ENCODE measurements around the gene SIDT2.
A peak's percentile ranks its signal among the peaks of the same experiment; 100 is the strongest.

The SIDT2 gene

DNA sequence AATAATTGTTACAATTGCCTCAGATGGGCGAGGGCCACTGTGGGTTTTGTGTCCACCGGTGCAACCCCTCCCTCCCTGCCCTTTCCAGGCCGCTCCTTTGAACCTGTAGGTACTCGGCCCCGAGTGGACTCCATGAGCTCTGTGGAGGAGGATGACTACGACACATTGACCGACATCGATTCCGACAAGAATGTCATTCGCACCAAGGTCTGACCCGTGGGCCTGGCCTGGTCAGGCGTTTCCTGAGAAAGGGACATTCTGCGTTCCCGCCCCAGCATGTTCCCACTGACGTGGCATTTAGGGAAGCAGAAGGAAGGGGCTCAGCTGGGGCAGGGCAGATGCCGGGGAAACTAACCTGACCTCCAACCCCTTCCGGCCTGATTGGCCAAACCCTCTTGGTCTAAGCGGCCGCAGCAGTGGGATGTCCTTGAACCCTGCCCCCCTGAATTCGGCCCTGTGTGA is 10.1 kb downstream of the SIDT2 start:
- no peak for DNase-seq (ENCODE audit: low read depth, low spot score)

DNA sequence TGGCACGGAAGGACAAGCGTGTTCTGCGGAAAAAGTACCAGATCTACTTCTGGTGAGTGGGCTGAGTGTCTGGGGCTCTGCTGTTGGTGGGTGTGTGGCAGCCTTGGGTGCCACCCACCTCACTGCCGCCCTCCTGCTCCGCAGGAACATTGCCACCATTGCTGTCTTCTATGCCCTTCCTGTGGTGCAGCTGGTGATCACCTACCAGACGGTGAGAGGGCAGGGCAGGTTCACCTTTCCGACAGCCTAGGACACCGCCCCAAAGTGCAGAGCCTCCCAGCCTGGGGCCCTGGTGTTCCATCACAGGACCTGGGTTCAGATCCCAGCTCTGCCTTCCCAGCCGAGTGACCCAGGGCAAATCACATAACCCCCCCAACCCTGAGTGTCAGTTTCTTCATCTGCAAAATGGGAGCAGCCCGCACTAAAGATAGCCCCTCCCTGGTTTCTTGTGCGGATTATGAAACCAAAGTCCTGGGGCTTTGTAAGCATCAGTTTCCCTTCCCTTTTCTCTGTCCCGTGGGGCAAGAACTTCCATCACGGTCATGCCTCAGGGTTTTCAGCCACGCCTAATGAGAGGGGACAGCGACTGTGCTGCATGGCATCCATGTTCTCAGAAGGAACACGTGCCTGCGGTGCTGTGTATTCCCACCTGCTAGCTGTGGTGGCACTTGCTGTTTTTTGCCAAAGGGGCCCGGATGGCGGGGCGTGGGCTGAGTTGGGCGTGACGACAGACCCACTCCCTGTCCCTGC is 10.8 kb downstream of the SIDT2 start:
- no peak for DNase-seq (ENCODE audit: low read depth, low spot score)

GRCh38 chr11:117189941-117190544 is 11.5 kb downstream of the SIDT2 start:
- no peak for DNase-seq (ENCODE audit: low read depth, low spot score)

DNA sequence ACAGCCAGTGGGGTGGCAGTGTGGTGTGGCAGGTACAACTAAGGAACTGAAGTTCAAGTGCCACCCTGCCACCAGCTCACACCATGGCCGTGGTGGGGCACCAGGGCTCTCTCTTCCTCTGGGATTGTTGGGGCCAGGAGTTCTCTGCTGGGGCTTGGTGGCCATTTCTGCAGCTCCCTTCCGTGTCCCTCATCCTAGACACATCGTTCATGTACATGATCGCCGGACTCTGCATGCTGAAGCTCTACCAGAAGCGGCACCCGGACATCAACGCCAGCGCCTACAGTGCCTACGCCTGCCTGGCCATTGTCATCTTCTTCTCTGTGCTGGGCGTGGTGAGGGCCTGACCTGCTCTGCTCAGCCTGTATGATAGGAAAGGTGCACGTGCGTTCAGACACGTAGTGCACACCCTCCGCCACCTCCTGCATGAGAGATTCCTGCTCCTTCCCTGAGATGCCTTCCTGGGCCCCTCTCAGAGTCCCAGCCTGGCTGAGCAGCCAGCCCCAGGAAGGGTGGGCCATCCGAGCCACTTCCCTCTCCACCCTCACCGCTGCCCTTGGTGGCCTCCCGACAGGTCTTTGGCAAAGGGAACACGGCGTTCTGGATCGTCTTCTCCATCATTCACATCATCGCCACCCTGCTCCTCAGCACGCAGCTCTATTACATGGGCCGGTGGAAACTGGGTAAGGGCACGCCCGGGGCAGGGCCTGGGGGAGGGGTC is 13.3 kb downstream of the SIDT2 start:
- no peak for DNase-seq (ENCODE audit: low read depth, low spot score)

GRCh38 chr11:117192401-117192875 is 13.9 kb downstream of the SIDT2 start:
- DNase-seq (ENCODE audit: low read depth, low spot score), result no peak

- no peak for DNase-seq (ENCODE audit: low read depth, low spot score)
Measured at GRCh38 chr11:117193130-117194020, 14.8 kb downstream of the SIDT2 start.

DNA sequence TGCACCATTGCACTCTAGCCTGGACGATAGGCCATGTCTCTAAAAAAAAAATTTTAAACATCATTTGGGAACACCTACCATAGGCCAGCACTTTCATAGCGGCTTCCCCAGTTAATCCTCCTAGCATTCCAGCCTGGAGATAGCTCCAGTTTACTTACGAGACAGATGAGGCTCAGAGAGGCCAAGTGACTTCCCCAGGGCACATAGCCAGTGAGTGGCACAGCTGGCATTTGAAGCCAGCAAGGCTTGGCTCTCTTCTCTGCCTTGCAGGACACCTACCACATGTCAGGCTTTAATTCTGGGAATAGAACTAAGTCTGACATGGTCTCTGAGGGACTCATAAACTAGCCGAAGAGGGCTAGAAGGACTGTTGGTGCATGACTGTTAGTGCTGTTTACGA is 15.7 kb downstream of the SIDT2 start:
- no peak for DNase-seq (ENCODE audit: low read depth, low spot score)

DNA sequence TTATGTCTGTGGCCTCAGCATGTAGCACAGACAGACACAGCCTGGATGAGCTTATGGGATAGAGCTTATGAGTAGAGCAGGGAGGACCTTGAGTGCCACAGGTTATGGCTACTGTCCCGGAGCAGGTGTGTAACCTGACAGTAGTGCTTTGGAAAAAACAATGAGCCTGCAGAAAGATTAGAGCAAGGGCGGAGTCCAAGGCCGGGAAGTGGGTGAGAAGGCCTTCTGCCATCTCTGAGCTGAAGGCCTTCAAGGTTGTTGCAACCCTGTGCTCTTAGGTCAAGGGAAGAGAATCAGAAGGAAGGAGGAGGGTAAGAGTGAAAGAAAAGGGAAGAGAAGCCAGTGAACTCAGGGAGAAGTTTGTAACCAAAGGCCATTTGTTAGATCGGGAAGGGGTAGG is 16.7 kb downstream of the SIDT2 start:
- DNase-seq (ENCODE audit: low read depth, low spot score), result no peak

DNA sequence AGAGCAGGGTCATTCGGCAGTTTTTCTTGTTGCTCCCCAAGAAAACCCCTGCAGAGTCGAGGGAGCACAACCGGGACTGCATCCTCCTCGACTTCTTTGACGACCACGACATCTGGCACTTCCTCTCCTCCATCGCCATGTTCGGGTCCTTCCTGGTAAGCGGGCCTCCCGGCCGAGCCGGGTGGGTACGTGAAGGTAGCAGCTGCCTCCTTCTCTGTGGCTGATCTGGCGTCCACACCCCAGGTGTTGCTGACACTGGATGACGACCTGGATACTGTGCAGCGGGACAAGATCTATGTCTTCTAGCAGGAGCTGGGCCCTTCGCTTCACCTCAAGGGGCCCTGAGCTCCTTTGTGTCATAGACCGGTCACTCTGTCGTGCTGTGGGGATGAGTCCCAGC is 17.2 kb downstream of the SIDT2 start:
- DNase-seq (ENCODE audit: low read depth, low spot score), result no peak

DNA sequence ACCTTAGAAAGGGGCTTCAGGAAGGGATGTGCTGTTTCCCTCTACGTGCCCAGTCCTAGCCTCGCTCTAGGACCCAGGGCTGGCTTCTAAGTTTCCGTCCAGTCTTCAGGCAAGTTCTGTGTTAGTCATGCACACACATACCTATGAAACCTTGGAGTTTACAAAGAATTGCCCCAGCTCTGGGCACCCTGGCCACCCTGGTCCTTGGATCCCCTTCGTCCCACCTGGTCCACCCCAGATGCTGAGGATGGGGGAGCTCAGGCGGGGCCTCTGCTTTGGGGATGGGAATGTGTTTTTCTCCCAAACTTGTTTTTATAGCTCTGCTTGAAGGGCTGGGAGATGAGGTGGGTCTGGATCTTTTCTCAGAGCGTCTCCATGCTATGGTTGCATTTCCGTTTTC is 18.5 kb downstream of the SIDT2 start:
- no peak for DNase-seq (ENCODE audit: low read depth, low spot score)

DNA sequence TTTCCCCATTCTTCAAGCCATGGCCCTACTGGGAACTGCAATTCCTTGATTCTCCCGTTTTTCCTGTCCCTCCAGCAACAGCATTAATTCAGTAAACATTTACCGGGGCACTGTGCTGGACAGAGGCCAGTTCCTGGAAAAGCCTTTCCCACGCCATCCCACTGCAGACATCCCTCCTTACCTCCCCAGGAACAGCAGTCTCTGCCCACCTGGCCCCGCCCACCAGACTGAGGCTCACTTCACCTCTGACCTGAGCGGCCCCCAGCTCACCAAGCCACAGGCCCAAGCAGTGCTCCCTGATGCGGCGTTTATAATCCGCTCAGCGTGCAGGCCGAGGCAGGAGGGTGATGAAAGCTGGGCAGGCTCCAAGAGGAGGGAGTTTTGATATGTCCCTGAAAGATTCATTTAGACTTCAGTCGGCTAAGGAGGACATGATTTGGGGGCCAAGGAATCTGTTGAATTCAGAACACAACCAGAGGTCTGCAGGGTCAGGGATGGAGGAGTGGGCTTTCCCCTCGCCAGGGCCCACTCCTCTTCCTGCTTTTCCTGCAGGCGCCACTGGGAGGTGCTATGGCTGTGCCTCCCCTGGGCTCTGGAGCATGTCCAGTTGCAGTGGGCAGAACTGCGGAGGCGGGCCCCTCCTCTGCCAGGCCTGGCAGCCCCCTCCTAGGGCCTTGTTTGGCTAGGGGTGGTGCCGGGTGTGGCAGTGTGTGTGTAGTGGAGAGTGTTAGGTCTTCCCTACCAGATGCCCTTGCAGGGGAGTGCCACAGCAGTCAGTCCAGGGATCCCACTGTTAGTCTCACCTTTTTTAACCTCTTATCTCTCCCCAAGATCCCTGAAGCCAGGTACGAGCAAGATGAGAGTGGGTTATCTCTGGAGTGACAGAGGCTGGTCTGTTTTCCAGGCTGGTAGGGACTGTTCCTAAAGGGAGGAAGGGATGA is 19.2 kb downstream of the SIDT2 start:
- peak; percentile 35 for DNase-seq (ENCODE audit: low read depth, low spot score)

GRCh38 chr11:117198613-117199012 is 20.1 kb downstream of the SIDT2 start:
- no peak for DNase-seq (ENCODE audit: low read depth, low spot score)

GRCh38 chr11:117199053-117199915 is 20.7 kb downstream of the SIDT2 start, which contains the start of gene TAGLN:
TAGLN (plus strand) TSS chr11:117199370; CDS start chr11:117203014, 3,644 bp downstream.
- peak; percentile 85 for DNase-seq (ENCODE audit: low read depth, low spot score)

- DNase-seq (ENCODE audit: low read depth, low spot score), result no peak
Measured at GRCh38 chr11:117199916-117200812, 21.6 kb downstream of the SIDT2 start.

GRCh38 chr11:117200813-117201657 is 22.5 kb downstream of the SIDT2 start:
- DNase-seq (ENCODE audit: low read depth, low spot score), result no peak

GRCh38 chr11:117201658-117202305 is 23.2 kb downstream of the SIDT2 start:
- DNase-seq (ENCODE audit: low read depth, low spot score), result no peak
